A673 (cell line): ENCODE data around the gene DOCK10.

Experiments used
- CTCF ChIP-seq: fragments of 300-800, 200-600 bp; sonication (generic); conservative IDR thresholded peaks from 2 replicates; pipeline ENCODE4 v1.5.1; 2017; ENCODE audit warnings: low read depth, mild to moderate bottlenecking, antibody characterized with exemption, low read length, moderate library complexity, mixed read lengths
- EZH2 ChIP-seq: fragments of 200-600 bp; sonication (generic); IDR thresholded peaks from 2 replicates; pipeline ENCODE4 v1.6.1; 2017; ENCODE audit warnings: borderline replicate concordance, low read depth, mild to moderate bottlenecking, mixed read lengths, antibody characterized with exemption, low read length; ENCODE audit not compliant: poor library complexity, severe bottlenecking

GRCh38 chr2:225027061-225027762 is 15.1 kb downstream of the DOCK10 start:
- TF ChIP-seq CTCF, result no peak
- TF ChIP-seq EZH2, result no peak
